RWPE2 (cell line): Measurements from ENCODE around the gene MYEOV.

Source experiments
- ATAC-seq: fragments of 200-7000 bp; cut with Tn5 transposase; 3 replicates; pipeline ENCODE4 v1.9.1; 2021; ENCODE audit warnings: low read depth
- DNase-seq: peaks from one replicate; pipeline ENCODE4 v3.0.0-alpha.2; 2020; ENCODE audit warnings: low spot score
- H3K27ac ChIP-seq: fragments of 450-650 bp; 2 replicates; pipeline ENCODE4 v1.5.1; 2017; ENCODE audit warnings: mild to moderate bottlenecking; ENCODE audit not compliant: poor library complexity, severe bottlenecking
- H3K27me3 ChIP-seq: fragments of 250-450 bp; sonication (Bioruptor Pico); 2 replicates; pipeline ENCODE4 v1.5.1; 2021; ENCODE audit warnings: mild to moderate bottlenecking, moderate library complexity; ENCODE audit not compliant: insufficient read depth, poor library complexity, severe bottlenecking
- H3K36me3 ChIP-seq: fragments of 250-450 bp; sonication (Bioruptor Pico); 2 replicates; pipeline ENCODE4 v1.5.1; 2020; ENCODE audit warnings: low read depth, mild to moderate bottlenecking, moderate library complexity
- H3K4me1 ChIP-seq: fragments of 250-450 bp; sonication (Bioruptor Pico); 2 replicates; pipeline ENCODE4 v1.5.1; 2021; ENCODE audit warnings: mild to moderate bottlenecking, moderate library complexity; ENCODE audit not compliant: insufficient read depth, poor library complexity, severe bottlenecking
- H3K4me3 ChIP-seq: fragments of 250-450 bp; sonication (Bioruptor Pico); 2 replicates; pipeline ENCODE4 v1.5.1; 2021; ENCODE audit warnings: mild to moderate bottlenecking, moderate library complexity; ENCODE audit not compliant: severe bottlenecking
- H3K9me3 ChIP-seq: fragments of 250-450 bp; sonication (Bioruptor Pico); 2 replicates; pipeline ENCODE4 v1.5.1; 2021; ENCODE audit warnings: mild to moderate bottlenecking, moderate library complexity; ENCODE audit not compliant: severe bottlenecking
- TF ChIP-seq, protein P1 (sequence below): fragments of 450-650 bp; IDR thresholded peaks from one replicate; pipeline ENCODE4 v1.5.1; 2017; ENCODE audit warnings: mild to moderate bottlenecking, moderate library complexity; ENCODE audit not compliant: poor library complexity, severe bottlenecking

The MYEOV gene

DNA sequence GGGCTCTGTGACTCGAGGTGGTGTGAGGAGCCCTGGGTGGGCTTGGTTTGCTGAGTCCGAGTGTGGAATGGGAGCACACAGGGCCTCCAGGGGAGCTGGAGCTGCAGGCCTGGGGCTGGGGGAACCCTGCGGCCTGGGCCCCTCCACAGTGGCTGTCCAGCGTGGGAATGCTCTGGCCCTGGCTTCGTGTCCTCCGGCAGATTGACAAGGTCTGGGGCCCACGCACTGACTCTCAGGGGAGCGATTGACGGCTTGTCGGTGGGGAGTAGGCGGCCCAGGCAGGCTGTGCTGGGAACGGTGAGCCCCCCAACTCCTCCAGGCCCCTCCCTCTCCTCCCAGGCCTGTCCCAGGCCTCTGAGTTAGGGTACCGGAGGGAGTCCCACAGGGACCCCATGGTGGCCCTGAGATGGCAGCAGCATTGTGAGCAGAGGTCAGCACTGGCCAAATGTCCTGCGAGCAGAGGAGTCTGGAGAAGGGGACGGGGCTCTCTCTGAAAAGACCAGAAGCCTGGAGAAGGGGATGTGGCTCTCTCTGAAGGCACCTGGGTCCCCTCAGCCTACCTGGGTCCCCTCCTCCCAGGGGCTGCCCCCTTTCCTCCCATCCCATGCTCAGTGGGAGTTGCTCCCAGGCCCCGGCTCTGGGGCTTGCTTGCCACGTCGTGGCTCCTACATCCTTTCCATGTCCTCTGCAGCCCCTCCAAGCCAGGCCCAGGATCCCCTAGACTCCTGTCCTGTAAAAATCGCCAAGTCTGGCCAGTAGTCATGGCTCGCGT lies 23.8 kb upstream of the MYEOV start:
- no peaks in the 10 kb centered on the region for H3K27me3 ChIP-seq
- no peaks in the 10 kb centered on the region for H3K9me3 ChIP-seq
- no peak overlapping the region for H3K4me3 ChIP-seq
- H3K27ac ChIP-seq, result no peak overlapping the region
- no peak for DNase-seq
- no peaks in the 10 kb centered on the region for H3K36me3 ChIP-seq
- TF ChIP-seq, protein P1, sequence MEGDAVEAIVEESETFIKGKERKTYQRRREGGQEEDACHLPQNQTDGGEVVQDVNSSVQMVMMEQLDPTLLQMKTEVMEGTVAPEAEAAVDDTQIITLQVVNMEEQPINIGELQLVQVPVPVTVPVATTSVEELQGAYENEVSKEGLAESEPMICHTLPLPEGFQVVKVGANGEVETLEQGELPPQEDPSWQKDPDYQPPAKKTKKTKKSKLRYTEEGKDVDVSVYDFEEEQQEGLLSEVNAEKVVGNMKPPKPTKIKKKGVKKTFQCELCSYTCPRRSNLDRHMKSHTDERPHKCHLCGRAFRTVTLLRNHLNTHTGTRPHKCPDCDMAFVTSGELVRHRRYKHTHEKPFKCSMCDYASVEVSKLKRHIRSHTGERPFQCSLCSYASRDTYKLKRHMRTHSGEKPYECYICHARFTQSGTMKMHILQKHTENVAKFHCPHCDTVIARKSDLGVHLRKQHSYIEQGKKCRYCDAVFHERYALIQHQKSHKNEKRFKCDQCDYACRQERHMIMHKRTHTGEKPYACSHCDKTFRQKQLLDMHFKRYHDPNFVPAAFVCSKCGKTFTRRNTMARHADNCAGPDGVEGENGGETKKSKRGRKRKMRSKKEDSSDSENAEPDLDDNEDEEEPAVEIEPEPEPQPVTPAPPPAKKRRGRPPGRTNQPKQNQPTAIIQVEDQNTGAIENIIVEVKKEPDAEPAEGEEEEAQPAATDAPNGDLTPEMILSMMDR, result no peak
- no peak for ATAC-seq
- H3K4me1 ChIP-seq, result peaks cover 5% of the 10 kb centered on the region

DNA sequence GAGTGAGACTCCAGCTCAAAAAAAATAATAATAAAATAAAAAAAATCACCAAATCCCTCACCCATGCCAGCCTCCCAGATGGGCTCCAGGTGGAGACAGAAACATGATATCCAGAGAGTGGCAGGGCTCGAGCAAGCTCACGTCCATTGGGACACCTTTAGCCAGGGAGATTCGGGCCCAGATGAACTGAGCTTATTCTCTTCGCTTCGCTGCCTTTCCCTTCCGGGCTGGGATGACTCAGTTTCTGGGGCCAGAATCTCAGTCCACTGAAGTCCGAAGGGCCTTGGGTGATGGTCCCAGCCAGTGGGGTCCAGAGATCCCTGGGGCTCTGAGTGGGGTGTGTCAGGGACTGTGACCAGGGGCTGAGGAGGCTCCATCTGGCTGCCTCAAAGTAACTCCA lies 23.0 kb upstream of the MYEOV start:
- DNase-seq (no peak), ATAC-seq (no peak)
- Histone ChIP-seq H3K4me1 (peaks cover 9% of the 10 kb centered on the region), H3K27ac (no peak overlapping the region), H3K4me3 (no peak overlapping the region), H3K27me3 (no peaks in the 10 kb centered on the region), H3K36me3 (no peaks in the 10 kb centered on the region), H3K9me3 (no peaks in the 10 kb centered on the region)
- TF ChIP-seq, protein P1, result no peak

DNA sequence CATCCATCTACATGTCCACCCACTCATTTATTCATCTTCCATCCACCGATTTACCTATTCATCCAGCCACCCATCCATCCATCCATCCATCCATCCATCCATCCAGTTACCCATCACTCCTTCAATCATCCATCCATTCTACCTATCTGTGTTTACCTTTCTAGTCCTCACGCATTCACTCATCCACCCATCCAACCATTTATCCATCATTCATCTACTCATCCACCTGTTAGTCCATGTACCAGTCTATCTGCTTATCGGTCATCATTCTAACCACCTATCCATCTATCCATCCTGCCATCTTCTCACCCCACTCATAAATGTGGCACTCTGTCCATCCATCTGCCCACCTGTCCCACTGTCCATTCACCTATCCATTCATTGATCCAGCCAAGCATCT lies 21.9 kb upstream of the MYEOV start:
- ATAC-seq, result no peak
- Histone ChIP-seq H3K4me3 (no peak overlapping the region), H3K27me3 (no peaks in the 10 kb centered on the region), H3K27ac (no peak overlapping the region), H3K9me3 (no peaks in the 10 kb centered on the region), H3K4me1 (peaks cover 9% of the 10 kb centered on the region), H3K36me3 (no peaks in the 10 kb centered on the region)
- DNase-seq, result no peak
- TF ChIP-seq, protein P1, result no peak

DNA sequence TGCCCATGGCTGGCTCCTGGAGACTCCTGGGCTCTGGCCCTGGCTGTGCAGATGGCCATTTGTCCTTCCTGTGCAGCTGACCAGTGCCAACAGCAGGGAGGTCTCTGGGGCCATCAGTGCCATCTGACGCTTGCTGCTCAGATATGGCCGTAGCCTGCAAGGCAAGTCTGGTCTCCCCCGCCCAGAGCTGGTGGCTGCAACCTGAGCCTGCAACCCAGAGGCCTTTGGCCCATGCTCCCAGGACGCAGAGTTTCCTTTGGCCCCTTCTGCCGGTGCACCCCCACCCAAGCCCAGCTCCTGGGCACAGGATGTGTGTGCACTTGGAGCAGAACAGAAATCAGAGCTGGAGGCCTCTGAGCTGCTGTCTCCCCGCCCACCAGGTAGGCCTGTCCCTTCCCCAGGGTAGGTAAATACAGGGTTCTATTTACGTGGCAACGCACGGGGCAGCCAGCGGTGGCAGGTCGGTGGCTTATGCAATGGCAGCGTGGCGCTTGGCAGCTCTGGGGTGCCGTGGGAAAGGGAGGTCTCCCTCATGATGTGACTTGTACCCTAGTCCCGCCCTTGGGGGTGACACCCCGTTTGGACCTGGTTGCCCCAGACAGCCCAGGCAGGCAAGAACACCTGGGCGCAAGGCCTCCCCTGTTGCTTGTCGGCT lies 21.0 kb upstream of the MYEOV start:
- DNase-seq (no peak), ATAC-seq (no peak)
- peaks cover 9% of the 10 kb centered on the region for H3K4me1 ChIP-seq
- TF ChIP-seq, protein P1, result no peak
- no peak overlapping the region for H3K27ac ChIP-seq
- H3K4me3 ChIP-seq, result no peak overlapping the region
- H3K27me3 ChIP-seq, result no peaks in the 10 kb centered on the region
- H3K36me3 ChIP-seq, result no peaks in the 10 kb centered on the region
- H3K9me3 ChIP-seq, result no peaks in the 10 kb centered on the region

DNA sequence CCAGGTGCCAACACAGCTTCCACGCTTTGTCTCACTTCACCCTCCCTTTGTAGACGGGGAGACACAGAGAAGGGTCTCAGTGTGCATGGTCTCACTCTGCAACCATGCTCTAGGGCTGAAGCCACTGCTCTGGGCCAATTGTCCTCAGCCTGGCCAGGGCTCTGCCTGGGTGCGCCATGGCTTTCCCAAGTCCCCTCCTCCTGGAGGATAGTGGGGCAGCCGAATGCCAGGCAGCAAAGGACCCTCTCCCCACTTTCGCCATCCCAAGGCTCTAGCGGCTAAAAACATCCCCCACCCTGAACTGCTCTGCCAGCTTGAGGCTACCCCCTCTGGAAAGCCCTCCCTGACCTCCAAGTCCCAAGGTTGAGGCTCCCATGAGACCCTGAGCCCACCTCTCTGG lies 20.4 kb upstream of the MYEOV start:
- Histone ChIP-seq H3K27ac (no peak overlapping the region), H3K27me3 (no peaks in the 10 kb centered on the region)
- no peak for DNase-seq

More for the DNA sequence above, 20.4 kb upstream of the MYEOV start:
- no peak overlapping the region for H3K4me3 ChIP-seq
- TF ChIP-seq, protein P1, result no peak
- H3K9me3 ChIP-seq, result no peaks in the 10 kb centered on the region
- no peak for ATAC-seq
- H3K36me3 ChIP-seq, result no peaks in the 10 kb centered on the region
- peaks cover 9% of the 10 kb centered on the region for H3K4me1 ChIP-seq
